UCSD-AML1 (cell line): ENCODE measurements around the gene ARPC2.

Source experiments
- DNase-seq: peaks from one replicate; lab custom pipeline; 2025; ENCODE audit not compliant: unreplicated experiment; lab: John Stamatoyannopoulos, UW

The ARPC2 gene

DNA sequence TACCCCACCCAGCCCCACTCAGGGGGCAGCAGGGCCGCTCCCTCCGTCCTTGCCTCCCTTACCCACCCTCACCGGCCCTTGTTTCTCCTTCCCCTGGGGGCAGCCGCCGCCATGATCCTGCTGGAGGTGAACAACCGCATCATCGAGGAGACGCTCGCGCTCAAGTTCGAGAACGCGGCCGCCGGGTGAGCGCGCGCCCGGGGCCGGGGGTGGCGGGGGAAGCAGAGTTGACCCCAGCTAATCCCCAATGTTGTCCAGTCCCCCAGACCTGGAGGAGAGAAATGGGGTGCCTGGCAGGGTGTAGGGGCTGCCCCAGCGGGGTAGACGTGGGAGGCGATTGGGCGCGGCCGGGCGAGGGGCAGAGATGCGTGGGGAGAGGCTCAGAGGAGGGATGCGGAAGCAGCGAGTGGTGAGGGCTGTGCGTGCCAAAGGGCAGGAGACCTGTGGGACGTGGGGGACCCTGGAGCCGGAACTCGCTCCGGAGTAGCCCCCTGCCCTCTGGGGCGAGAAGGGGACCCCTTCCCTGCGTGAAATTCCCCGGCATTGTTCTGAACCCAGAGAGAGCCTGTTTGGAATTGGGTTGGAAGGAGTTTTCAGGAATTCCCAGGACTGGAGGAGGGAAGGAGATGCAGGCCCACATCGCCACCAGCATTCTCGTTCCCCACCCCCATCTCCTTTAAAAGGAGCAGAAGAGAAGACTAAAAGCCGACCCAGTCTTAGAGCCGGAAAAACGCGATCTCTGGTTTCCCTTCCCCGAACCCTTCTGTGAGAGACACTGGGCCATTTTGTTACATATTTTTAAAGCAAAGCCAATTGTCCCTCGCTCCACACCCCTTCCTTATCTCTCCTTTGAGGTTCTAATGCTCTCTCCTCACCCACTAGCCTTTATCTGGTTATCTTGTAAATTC lies 625 bp downstream of the ARPC2 start:
- peak; percentile 71 for DNase-seq

GRCh38 chr2:218218268-218219185 lies 1.5 kb downstream of the ARPC2 start:
- DNase-seq: no peak

DNA sequence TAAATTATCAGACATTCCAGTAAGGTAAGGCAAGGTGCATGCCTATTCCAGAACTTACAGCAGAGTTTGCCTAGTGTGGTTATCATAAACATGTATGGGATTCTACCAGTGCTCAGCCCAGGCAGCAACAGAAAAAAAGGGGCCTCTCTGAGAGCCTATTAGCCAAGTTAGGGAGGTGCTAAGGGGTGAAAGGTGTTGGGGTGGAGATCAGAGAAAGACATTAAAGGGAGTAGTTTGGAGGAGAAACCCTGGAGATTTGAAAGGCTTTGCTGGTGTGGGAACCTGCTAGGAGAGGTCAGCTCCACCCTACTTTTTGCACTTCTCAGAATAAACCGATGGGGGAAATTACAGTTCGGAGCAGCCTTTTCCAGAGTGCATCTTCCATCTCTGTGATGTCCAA lies 2.9 kb downstream of the ARPC2 start:
- DNase-seq: no peak

GRCh38 chr2:218221000-218221399 lies 4.0 kb downstream of the ARPC2 start:
- no peak for DNase-seq

GRCh38 chr2:218223046-218223445 lies 6.1 kb downstream of the ARPC2 start:
- DNase-seq: no peak

DNA sequence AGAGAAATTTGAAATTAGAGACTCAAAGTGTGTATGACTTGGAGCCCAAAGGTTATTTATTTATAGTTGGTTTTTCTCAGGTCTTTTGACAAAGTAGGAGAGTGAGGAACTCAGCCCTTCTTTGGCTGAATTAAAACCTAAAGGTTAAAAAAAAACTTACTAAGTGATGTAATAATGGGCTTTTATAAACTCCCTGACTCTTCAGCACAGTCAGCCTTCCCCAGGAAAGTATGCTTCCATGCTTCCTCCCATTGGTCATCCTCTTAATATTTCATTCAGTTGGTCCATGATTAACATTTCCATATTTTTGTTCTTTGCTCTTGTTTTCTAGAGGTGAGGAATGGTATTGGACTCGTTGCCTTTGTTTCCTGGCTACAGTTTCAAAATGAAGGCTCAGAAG lies 7.2 kb downstream of the ARPC2 start:
- no peak for DNase-seq

- no peak for DNase-seq
These were observed 9.9 kb downstream of the ARPC2 start for GRCh38 chr2:218226903-218227302.

DNA sequence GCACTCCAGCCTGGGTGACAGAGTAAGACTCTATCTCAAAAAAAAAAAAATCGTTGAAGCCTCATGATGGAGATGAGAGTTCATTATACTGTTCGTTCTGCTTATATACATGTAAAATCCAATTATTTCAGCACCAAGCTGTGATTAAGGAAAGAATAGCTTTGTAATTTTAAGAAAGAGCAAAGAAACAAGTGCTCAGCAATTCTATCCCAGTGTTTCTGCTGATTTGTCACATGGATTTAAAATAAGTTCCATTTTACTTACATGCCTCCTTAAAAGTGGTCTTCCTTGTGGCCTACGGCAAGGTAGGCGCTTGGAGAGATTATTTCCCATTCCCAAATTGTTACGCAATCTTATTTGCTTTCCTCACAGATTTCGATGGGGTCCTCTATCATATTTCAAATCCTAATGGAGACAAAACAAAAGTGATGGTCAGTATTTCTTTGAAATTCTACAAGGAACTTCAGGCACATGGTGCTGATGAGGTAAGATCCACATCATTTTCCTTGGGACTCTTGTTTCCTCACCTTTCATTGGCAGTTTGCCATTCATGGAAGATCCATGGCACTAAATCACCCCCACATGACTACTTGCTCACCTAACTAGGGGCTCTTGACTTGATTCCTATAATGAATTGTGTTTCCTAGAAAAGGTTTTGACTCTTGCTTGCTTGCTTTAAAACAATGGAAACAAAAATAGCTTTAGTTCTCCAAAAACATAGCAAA lies 11.5 kb downstream of the ARPC2 start:
- no peak for DNase-seq

- no peak for DNase-seq
These were observed 12.2 kb downstream of the ARPC2 start for GRCh38 chr2:218229239-218229638.

DNA sequence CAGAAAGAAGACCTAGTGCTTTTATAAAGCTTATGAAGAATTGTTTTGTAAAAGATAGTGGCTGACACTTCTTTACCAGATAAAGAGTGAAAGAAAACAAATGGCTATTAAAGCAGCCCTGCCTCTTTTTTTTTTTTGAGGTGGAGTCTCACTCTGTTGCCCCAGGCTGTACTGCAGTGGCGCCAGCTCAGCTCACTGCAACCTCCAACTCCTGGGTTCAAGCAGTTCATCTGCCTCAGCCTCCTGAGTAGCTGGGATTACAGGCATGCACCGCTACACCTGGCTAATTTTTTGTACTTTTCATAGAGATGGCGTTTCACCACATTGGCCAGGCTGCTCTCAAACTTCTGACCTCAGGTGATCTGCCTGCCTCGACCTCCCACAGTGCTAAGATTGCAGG lies 12.9 kb downstream of the ARPC2 start:
- DNase-seq: no peak

DNA sequence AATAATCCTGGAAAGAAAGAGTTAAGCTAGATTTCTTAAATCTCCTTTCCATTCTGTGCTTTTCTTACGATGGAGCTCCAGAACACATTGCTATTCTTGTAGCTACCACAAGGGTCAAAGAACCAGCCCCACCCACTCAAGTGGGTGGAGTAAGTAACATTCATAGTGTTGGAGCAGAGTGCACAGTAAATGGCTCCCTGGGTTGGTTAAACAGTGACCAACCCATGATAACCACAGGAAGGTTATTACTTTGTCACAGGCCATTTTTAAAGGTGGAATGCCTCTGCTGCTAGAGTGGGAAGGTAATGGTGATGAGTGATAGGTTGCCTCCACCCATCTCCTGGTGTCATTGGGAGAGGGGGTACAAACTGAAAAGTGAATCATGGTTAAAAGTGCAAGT lies 13.9 kb downstream of the ARPC2 start:
- no peak for DNase-seq

DNA sequence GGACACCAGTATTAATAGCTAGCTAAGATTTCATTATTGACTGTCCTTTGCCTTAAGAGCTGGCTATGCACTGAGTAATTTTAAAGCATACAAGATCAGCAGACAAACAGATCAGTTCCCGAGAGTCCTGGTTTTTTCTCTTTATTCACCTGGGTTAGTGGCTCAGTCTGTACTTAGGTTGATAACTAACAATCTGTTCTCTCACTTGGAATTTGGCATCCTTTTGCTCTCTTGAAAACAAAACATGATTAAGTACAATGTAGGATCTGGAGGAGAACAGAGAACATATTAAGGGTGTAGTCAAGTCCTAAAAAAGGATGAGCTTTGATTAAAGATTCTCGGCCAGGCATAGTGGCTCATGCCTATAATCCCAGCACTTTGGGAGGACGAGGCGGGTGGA lies 16.6 kb downstream of the ARPC2 start:
- DNase-seq: no peak

DNA sequence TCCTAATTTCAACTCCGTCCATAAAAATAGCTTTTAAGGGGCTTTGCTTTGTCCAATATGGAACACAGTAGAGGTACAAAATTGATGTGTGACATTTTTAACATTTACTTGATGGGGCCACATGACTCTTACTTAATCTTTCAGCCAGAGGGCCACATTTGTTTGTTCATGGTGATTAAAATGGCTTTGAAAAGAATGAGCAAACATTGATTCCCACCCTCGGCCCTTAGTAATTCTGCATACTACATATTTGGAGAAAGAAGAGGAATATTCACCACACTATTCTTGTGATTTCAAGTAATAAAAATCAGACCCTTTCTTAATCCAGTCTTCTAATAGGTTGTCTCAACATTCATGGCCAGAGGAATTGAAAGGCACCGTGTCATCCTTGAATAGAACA lies 17.5 kb downstream of the ARPC2 start:
- no peak for DNase-seq

DNA sequence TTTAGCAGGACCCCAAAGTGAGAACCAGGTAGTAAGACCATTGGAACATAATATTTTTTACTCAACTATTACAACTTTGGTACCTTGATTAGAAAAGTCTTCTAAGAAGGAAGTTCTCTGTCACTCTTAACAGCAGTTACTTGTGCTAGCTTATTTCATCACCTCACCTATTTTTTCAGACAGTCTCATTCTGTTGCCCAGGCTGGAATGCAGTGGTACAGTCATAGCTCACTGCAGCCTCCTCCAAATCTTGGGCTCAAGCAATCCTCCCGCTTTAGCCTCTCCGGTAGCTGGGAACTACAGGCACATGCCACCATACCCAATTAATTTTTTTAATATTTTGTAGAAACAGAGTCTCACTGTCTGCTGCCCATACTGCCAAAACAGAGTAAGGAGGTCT lies 18.0 kb downstream of the ARPC2 start:
- DNase-seq: no peak

GRCh38 chr2:218236829-218237228 lies 19.8 kb downstream of the ARPC2 start:
- DNase-seq: no peak

GRCh38 chr2:218238887-218239286 lies 21.9 kb downstream of the ARPC2 start:
- DNase-seq: no peak

- DNase-seq: no peak
These were observed 27.2 kb downstream of the ARPC2 start for GRCh38 chr2:218244204-218244603.

GRCh38 chr2:218244665-218245064 lies 27.7 kb downstream of the ARPC2 start:
- no peak for DNase-seq

DNA sequence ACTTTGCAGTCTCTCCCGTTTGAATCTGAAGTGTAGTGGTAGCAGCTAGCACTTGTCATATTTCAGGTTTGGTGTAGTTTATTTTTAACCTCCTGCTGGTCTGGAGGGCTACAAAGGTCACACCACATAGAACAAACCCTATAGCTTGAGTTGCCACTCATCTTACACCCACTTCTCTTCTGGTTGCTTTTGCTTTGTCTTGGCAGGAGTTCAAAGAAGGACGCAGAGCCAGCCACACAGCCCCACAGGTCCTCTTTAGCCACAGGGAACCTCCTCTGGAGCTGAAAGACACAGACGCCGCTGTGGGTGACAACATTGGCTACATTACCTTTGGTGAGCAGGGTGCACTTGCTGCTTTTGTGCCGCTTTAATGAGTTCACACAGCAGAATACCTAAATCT lies 28.2 kb downstream of the ARPC2 start:
- DNase-seq: no peak

- DNase-seq: no peak
These were observed 32.7 kb downstream of the ARPC2 start for GRCh38 chr2:218249691-218250090.

GRCh38 chr2:218252509-218253231 lies 35.7 kb downstream of the ARPC2 start:
- DNase-seq: no peak
